Stimulated activated CD8-positive, alpha-beta memory T cell treated with anti-CD3 and anti-CD28 coated beads, Interleukin-4, amount 100 ng/mL, for 24 hours (primary cell): ENCODE results near the gene DLX6.

Source experiments
- DNase-seq: peaks from one replicate; pipeline ENCODE4 v3.0.0-alpha.2; 2020; ENCODE audit warnings: low read depth

DLX6 gene

DNA sequence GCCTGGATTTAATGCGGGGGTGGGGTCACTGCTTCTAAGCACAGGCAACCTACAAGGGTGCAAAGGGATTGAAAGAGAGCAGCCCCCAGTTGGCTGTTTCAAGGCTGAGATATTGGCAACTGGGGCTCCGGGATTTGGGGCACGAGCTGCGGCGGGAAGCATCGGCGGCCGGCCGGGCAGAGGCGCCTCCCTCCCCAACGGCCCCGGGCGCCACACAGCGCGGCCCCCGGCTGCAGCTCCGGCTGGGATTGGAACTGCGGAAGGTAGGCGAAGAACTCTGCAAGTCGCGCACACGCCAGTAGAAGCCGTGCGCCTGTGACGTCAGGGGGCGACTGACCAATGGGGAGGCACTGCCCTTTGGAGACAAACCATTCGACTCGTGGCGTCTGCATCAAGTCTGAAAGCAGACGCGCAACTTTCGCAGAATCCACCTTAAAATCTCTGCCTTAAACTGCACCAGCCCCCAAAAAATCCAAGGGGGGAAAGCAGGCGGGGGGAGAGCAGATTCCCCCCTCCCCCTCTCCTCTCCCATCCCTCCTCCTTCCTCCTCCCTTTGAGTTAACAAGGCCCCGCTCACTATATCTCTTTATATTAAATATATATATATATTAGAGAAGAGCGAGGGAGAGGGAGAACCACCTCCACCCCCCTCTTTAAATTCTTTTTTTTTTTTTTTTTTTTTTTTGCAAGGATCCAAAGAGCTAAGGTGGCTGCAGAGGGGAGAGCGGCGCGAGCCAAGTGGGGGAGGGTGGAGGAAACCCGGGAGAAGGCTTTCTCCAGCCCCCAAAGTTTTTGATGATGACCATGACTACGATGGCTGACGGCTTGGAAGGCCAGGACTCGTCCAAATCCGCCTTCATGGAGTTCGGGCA, at the start of gene DLX6:
DLX6 (plus strand) TSS at position 371 of the 872 bp plus-strand sequence; CDS start at position 796, 425 bp downstream.
- DNase-seq, result no peak

- DNase-seq, result no peak
These were observed 46.2 kb upstream of the DLX6 start for GRCh38 chr7:96959135-96959534.

GRCh38 chr7:96962221-96962885, 43.0 kb upstream of the DLX6 start:
- DNase-seq, result no peak

- no peak for DNase-seq
These were observed 36.4 kb upstream of the DLX6 start for GRCh38 chr7:96968981-96969380.

- no peak for DNase-seq
These were observed 34.6 kb upstream of the DLX6 start for GRCh38 chr7:96970739-96971138.

GRCh38 chr7:96973986-96974385, 31.4 kb upstream of the DLX6 start:
- DNase-seq, result no peak

- DNase-seq, result no peak
These were observed 29.2 kb upstream of the DLX6 start for GRCh38 chr7:96976106-96976505.

GRCh38 chr7:96977445-96977844, 27.9 kb upstream of the DLX6 start:
- DNase-seq, result no peak

DNA sequence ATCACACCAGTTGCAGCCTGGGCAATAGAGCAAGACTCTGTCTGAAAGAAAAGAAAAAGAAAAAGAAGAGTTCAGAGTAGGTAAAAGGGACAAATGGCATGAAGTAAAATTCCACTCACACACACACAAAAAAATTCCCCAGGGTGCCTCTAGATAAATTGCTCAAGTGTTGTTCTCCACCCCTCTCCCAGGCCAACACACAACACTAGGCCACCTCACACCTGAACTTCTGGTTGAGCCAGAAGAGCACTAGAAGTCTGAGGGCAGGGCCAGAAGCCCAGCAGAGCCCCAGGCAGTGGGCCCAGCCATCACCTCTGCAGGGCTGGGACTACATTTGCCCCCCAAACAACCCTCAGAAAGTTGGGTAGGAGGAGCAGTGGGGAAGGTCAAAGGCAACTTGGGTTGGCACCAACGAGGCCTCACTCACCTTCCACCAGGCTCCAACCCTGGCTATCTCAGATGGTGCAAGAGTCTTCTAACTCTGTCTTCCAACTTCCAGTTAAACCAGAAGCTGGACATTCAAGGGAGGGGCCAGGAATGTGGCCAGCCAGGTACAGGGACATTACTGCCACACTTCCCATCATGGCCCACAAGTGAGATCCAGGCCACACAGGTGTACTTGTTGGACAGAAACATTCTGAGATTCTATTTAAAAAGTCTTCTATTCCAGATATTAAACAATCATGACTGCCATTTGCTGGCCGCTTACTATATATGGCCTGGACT, 25.6 kb upstream of the DLX6 start:
- no peak for DNase-seq

- DNase-seq, result no peak
These were observed 22.8 kb upstream of the DLX6 start for GRCh38 chr7:96982586-96982985.

- no peak for DNase-seq
These were observed 19.4 kb upstream of the DLX6 start for GRCh38 chr7:96985992-96986391.

DNA sequence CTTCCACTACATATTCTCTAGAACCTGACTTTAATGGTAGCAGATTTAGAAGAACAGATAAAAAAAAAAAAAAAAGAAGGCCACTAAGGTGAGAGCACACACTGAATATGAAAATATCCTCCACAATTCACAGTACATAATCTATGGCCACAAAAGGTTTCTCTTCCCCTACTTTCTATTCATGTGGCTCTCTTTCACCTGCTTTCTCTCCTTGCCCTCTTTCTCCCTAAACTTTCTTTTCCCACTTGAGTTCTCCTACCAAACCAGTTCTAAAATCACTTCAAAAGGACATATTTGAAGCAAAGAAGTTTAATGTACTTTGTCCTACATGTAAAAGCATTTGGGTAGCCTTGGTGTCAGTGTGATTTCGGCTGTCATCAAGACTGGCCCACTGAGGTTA, 18.5 kb upstream of the DLX6 start:
- no peak for DNase-seq

GRCh38 chr7:96987719-96988118, 17.6 kb upstream of the DLX6 start:
- DNase-seq, result no peak

DNA sequence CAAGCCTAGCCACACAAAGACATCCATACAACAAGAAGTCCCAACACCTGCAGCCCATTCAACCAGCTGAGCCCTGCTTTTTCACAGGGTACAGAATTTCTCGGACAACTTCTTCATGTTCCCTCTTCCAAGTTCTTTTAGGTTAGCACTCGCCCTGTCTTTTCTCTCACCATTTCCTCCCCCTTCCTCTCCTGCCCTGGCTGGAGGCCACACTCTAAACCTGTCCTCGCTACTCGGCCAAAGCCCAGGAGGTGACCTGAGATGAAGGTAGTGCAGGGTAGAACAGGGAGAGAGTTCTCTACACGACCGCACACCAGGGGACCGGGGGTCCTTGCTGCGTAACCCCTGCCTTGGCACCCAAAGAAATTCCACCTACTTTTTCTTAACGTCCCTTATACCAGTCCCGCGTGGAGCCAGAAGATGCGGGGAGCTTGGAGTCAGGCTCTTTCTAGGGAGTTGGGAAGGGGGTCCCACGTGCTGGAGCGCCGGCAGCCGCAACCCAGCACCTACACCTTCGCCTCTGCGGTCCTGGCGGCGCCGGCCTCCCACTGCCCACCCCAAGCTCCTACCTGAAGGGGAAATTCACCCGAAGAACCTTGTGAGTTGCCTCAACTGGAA, 16.0 kb upstream of the DLX6 start:
- DNase-seq, result no peak

GRCh38 chr7:96989859-96990317, 15.5 kb upstream of the DLX6 start:
- no peak for DNase-seq

- no peak for DNase-seq
These were observed 13.7 kb upstream of the DLX6 start for GRCh38 chr7:96991546-96992191.

DNA sequence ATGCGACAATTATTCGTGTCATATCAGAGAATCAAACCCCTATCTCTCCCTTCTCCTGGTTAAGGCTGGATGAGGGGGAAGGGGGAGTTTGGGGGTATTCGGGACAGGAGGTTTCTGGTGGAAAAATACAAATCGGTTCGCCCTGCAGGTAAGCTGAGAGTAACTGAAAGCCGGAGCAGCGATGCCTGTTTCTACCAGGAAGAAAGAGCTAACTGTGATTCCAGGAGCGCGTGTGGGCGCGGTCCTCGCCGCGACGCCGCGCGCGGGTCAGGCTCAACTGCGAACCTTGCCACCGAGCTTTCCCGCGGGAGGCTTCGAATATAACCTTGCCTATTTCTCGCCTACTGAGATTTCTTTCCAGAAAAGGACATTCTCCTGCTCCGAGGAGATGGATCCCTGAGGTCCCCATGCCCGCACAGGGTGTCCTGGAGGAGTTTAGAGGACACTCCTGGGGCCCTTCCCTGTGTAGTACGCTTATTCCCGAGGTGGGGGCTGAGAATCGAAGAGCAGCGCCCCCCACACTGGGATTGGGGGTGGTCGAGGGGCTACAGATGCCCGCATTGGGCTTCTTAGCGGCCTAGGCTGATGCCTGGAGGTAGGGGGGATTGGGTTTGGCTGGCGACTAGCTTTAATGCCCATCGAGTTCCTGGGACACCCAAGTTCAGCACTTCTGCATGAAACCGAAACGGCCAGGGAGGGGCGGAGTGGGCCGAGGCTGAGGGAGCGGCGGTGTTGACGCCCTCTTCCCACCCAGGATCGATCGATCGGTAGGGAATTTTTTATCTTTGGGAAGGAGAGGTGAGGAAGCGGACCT, 13.0 kb upstream of the DLX6 start:
- no peak for DNase-seq

DNA sequence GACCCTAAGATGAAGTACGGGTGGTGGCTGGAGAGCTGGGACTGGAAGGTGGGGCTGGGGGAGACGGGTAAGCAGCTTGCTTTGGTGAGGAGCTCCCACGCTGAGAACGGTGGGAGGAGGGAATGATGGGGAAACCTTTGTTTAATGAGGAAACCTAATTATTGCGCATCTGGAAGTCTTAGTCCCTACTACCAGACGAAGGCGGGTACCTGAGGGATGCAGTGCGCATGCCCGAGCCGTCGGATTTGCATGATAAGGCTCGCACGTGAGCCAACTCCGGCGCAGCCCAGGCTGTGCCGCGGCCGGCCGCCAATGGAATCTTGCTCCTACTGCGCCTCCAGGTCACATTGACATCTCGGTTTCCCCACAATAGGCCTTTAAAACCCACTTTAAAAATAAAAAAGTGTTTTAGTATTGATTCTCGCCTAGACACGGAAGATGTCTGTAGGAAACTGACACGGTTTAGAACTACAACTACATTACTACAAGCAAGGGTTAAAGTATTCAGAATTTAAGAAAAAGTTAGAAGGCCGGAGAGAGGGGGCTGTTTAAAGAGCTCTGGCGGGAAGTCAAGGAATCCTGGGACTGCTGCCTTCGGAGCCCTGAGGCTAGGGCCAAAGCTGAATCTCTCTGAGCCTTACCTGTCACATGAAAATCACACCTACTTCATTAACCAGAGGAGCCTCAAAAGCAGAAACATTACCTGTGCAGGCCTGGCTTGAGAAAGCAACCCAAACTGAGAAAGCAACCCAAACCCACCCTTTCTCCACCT, 12.1 kb upstream of the DLX6 start:
- DNase-seq, result no peak

DNA sequence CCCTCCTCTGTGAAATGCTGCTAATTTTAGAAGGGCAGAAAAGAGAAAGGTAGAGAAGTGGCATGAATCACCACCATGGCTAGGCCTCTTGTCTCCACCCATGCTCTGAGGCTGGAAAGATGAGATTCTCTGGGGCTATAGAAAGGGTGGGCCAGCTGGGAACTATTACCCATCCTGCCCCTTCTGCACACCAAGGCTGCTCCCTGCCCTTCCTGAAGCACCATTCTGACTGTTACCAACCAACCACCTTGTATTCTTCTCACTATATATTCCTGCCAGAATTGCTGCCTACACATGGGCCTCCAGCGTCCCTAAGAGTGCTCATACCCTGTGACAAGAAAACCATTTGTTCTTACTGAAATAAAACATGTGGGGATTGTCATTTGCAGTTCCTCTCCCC, 11.4 kb upstream of the DLX6 start:
- no peak for DNase-seq
